Measurements from ENCODE around the gene LYPD6.

LYPD6 gene

DNA sequence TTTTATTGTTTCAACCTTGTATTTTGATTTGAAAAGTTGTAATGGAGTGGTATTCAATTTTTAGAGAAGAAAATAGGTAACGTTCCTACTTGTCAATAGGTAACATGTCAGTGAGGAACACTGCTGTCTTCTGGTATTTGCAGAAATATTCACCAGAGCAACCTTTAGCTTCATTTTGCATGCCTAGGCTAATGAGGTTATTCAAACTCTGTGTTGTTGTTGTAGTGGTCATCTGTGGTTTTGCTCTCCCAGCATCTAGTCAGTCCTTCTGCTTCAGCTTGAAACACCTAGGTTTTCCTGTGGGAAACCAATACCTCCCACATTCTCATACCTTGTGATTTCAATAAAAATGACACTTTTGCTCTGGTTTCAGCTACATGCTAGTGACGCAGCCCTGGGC, 98.4 kb downstream of the LYPD6 start:
- no peak for TF ChIP-seq TAF1 (IDR thresholded peaks at IDR 0.05; ENCODE audit: low read depth)
- TF ChIP-seq, protein P1, sequence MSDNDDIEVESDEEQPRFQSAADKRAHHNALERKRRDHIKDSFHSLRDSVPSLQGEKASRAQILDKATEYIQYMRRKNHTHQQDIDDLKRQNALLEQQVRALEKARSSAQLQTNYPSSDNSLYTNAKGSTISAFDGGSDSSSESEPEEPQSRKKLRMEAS (IDR thresholded peaks at IDR 0.05) = no peak

- TF ChIP-seq EP300 (IDR thresholded peaks at IDR 0.05; ENCODE audit: borderline replicate concordance) (no peak), EGR1 (IDR thresholded peaks at IDR 0.05) (no peak), TAF1 (IDR thresholded peaks at IDR 0.05; ENCODE audit: low read depth) (no peak), ZBTB7A (IDR thresholded peaks at IDR 0.05; ENCODE audit: low read depth) (no peak), YY1 (IDR thresholded peaks at IDR 0.05; ENCODE audit: low read depth) (no peak), CEBPB (IDR thresholded peaks at IDR 0.05) (no peak), RAD21 (IDR thresholded peaks at IDR 0.05; ENCODE audit: low read depth) (no peak), FOXM1 (IDR thresholded peaks at IDR 0.05; ENCODE audit: borderline replicate concordance, low read depth) (no peak), TEAD4 (IDR thresholded peaks at IDR 0.05) (no peak), CREB1 (IDR thresholded peaks at IDR 0.05; ENCODE audit: low read depth) (no peak)
- TF ChIP-seq, protein P1 (IDR thresholded peaks at IDR 0.05) = no peak
- TF ChIP-seq, protein P2, sequence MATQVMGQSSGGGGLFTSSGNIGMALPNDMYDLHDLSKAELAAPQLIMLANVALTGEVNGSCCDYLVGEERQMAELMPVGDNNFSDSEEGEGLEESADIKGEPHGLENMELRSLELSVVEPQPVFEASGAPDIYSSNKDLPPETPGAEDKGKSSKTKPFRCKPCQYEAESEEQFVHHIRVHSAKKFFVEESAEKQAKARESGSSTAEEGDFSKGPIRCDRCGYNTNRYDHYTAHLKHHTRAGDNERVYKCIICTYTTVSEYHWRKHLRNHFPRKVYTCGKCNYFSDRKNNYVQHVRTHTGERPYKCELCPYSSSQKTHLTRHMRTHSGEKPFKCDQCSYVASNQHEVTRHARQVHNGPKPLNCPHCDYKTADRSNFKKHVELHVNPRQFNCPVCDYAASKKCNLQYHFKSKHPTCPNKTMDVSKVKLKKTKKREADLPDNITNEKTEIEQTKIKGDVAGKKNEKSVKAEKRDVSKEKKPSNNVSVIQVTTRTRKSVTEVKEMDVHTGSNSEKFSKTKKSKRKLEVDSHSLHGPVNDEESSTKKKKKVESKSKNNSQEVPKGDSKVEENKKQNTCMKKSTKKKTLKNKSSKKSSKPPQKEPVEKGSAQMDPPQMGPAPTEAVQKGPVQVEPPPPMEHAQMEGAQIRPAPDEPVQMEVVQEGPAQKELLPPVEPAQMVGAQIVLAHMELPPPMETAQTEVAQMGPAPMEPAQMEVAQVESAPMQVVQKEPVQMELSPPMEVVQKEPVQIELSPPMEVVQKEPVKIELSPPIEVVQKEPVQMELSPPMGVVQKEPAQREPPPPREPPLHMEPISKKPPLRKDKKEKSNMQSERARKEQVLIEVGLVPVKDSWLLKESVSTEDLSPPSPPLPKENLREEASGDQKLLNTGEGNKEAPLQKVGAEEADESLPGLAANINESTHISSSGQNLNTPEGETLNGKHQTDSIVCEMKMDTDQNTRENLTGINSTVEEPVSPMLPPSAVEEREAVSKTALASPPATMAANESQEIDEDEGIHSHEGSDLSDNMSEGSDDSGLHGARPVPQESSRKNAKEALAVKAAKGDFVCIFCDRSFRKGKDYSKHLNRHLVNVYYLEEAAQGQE (IDR thresholded peaks at IDR 0.05; ENCODE audit: low read depth) = no peak
These were observed 100.7 kb downstream of the LYPD6 start for GRCh38 chr2:149430743-149431736.

GRCh38 chr2:149438330-149438960, 108.1 kb downstream of the LYPD6 start:
- TF ChIP-seq RAD21 (IDR thresholded peaks at IDR 0.05; ENCODE audit: low read depth) (no peak), EP300 (IDR thresholded peaks at IDR 0.05; ENCODE audit: borderline replicate concordance) (no peak), EGR1 (IDR thresholded peaks at IDR 0.05) (no peak), CEBPB (IDR thresholded peaks at IDR 0.05) (no peak), TEAD4 (IDR thresholded peaks at IDR 0.05) (no peak), CREB1 (IDR thresholded peaks at IDR 0.05; ENCODE audit: low read depth) (no peak), TCF12 (IDR thresholded peaks at IDR 0.05; ENCODE audit: low read depth) (no peak), ZBTB7A (IDR thresholded peaks at IDR 0.05; ENCODE audit: low read depth) (no peak)
- TF ChIP-seq, protein P1 (IDR thresholded peaks at IDR 0.05) = no peak
- TF ChIP-seq, protein P2 (IDR thresholded peaks at IDR 0.05; ENCODE audit: low read depth) = no peak

- TF ChIP-seq EP300 (IDR thresholded peaks at IDR 0.05; ENCODE audit: borderline replicate concordance) (no peak), EGR1 (IDR thresholded peaks at IDR 0.05) (no peak), NFIC (IDR thresholded peaks at IDR 0.05) (no peak), RAD21 (IDR thresholded peaks at IDR 0.05; ENCODE audit: low read depth) (no peak), FOXM1 (IDR thresholded peaks at IDR 0.05; ENCODE audit: borderline replicate concordance, low read depth) (no peak), TAF1 (IDR thresholded peaks at IDR 0.05; ENCODE audit: low read depth) (no peak), USF1 (IDR thresholded peaks at IDR 0.05) (no peak), CEBPB (IDR thresholded peaks at IDR 0.05) (no peak), ZBTB7A (IDR thresholded peaks at IDR 0.05; ENCODE audit: low read depth) (no peak), YY1 (IDR thresholded peaks at IDR 0.05; ENCODE audit: low read depth) (no peak), TCF12 (IDR thresholded peaks at IDR 0.05; ENCODE audit: low read depth) (no peak), TEAD4 (IDR thresholded peaks at IDR 0.05) (no peak), CREB1 (IDR thresholded peaks at IDR 0.05; ENCODE audit: low read depth) (no peak)
- TF ChIP-seq, protein P2 (IDR thresholded peaks at IDR 0.05; ENCODE audit: low read depth) = no peak
- TF ChIP-seq, protein P1 (IDR thresholded peaks at IDR 0.05) = no peak
These were observed 110.9 kb downstream of the LYPD6 start for GRCh38 chr2:149441255-149441654.

Data from Ishikawa (cell line).